Left lung (tissue), 10 donors: ENCODE data around the gene JARID2. TPM values are rescaled to one million over a fixed set of nuclear protein-coding genes. Genes with fewer than 3 reads are reported as not detected.

ENCODE experiments used
- ATAC-seq: fragments of 200-7000 bp; cut with Tn5 transposase; one replicate; pipeline ENCODE4 v1.9.1; 2020; ENCODE audit warnings: moderate library complexity
- DNase-seq, 4 donors: peaks; one replicate each; pipeline ENCODE4 v3.0.0-alpha.2; 2013 to 2020
- H3K27ac ChIP-seq, 2 donors: fragments of 200-600 bp; sonication (generic) in 1 of 2; one replicate each; pipeline versions ENCODE4 v1.5.0 to v1.8.0; 2020 to 2021
- H3K27me3 ChIP-seq, 2 donors: fragments of 200-600 bp; sonication (generic) in 1 of 2; one replicate each; pipeline versions ENCODE4 v1.5.0 to v1.8.0; 2020 to 2021
- H3K36me3 ChIP-seq, 2 donors: fragments of 200-600 bp; sonication (generic) in 1 of 2; one replicate each; pipeline versions ENCODE4 v1.5.0 to v1.8.0; 2020 to 2021
- H3K4me1 ChIP-seq, 2 donors: fragments of 200-600 bp; one replicate each; pipeline ENCODE4 v1.8.0; 2021
- H3K4me3 ChIP-seq, 2 donors: fragments of 200-600 bp; sonication (generic) in 1 of 2; one replicate each; pipeline versions ENCODE4 v1.5.0 to v1.8.0; 2020 to 2021; ENCODE audit warnings: mild to moderate bottlenecking in 1 of 2
- H3K9me3 ChIP-seq, 2 donors: fragments of 200-600 bp; sonication (generic) in 1 of 2; one replicate each; pipeline versions ENCODE4 v1.5.0 to v1.8.0; 2020 to 2021
- intact Hi-C, 2 donors: fragments of 100-400 bp; cut with DNase I; formaldehyde crosslinking; loops; one replicate each; pipeline versions ENCODE4 v1.11.2 to v1.14.2; 2022
- polyA plus RNA-seq, 6 donors: library from polyadenylated mRNA; unstranded; fragments of 120-200 nt; gene quantifications; one replicate each; pipeline ENCODE4 v1.2.1, GENCODE V29; 2013; ENCODE audit not compliant: insufficient read length in 6 of 6
- total RNA-seq, 2 donors: library from RNA; stranded (reverse); fragmentation: NEBNext Ultra II Directional; extraction: Animal tissue kit (Norgen Biotek cat#: 25700); gene quantifications; one replicate each; pipeline ENCODE4 v1.2.1, GENCODE V29; 2021
- TF ChIP-seq, protein P1 (sequence below), 2 donors: fragments of 200-600 bp; sonication (generic) in 1 of 2; IDR thresholded peaks; one replicate each; pipeline versions ENCODE4 v1.5.0 to v1.8.0; 2021; ENCODE audit warnings: antibody characterized with exemption in 2 of 2
- donor health status: DM: no; HTN: yes; CAD: no.
- donor health status: DM: no; HTN: no; CAD: no.

Gene JARID2
- total and polyA plus RNA-seq, 8 donors: 10.2 to 19.4 (median 17.8) TPM

DNA sequence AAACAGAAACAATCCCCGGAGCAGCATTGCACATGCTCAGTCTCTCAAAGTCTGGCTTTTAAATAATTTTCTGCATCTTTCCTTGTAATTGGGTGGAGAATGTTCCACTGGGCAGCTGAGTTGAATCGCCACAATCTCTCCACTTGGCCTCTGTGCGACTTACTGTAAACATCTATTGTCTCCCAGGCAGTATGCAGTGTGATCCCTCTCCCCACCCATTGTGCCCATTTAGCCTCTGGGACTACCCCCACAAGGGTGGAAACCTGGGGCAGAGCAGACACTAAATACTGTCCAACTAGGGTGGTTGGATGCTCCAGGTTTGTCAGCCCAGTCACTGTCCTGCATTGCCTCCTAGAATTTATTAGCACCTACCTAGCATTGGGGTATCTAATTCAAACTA is 96.2 kb downstream of the JARID2 start:
- Histone ChIP-seq H3K9me3 (no peaks in the 10 kb centered on the region), H3K27ac (no peak overlapping the region), H3K27me3 (no peaks in the 10 kb centered on the region), H3K4me1 (peaks cover 6 to 62% of the 10 kb centered on the region in 2 donors), H3K36me3 (no peaks in the 10 kb centered on the region), H3K4me3 (no peak overlapping the region)
- ATAC-seq (no peak), DNase-seq (no peak)
- TF ChIP-seq, protein P1, sequence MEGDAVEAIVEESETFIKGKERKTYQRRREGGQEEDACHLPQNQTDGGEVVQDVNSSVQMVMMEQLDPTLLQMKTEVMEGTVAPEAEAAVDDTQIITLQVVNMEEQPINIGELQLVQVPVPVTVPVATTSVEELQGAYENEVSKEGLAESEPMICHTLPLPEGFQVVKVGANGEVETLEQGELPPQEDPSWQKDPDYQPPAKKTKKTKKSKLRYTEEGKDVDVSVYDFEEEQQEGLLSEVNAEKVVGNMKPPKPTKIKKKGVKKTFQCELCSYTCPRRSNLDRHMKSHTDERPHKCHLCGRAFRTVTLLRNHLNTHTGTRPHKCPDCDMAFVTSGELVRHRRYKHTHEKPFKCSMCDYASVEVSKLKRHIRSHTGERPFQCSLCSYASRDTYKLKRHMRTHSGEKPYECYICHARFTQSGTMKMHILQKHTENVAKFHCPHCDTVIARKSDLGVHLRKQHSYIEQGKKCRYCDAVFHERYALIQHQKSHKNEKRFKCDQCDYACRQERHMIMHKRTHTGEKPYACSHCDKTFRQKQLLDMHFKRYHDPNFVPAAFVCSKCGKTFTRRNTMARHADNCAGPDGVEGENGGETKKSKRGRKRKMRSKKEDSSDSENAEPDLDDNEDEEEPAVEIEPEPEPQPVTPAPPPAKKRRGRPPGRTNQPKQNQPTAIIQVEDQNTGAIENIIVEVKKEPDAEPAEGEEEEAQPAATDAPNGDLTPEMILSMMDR (IDR thresholded peaks at IDR 0.05): no peak
- intact Hi-C loops: no loop called here

DNA sequence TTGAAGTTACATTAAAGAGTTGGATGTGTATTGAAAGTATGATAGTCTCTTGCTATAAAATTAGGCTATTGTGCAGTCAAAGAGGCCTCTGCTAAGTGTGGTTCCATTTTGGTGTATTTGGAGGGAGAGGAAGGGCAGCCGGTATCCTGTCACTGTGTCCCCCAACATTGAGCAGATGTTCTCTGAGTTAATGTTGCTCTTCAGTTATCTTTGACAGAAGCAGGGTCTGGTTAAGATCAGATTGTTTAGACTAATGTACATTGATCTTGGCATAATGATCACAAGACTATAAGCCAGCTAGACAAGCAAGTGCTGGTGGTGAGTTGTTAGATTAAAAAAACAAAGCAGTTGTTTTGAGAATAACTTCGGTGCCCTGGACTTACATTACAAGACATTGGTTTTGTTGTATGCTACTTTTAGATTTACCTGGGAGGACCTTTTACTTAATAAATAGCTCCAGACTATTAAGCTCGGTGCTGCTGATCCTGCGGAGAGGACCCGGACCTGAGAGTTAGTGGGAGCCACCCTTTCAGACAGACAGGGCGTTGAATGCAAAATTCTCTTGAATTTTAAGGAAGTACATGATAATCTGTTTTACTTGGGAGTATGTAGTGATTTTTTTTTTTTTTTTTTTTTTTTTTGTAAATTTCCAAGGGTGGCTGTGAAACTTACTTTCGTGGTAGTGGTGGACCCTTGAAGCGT is 97.8 kb downstream of the JARID2 start:
- Histone ChIP-seq H3K36me3 (no peaks in the 10 kb centered on the region), H3K27ac (no peak overlapping the region), H3K4me1 (peaks cover 6 to 46% of the 10 kb centered on the region in 2 donors), H3K9me3 (no peaks in the 10 kb centered on the region), H3K4me3 (no peak overlapping the region), H3K27me3 (no peaks in the 10 kb centered on the region)
- ATAC-seq: no peak
- TF ChIP-seq, protein P1 (IDR thresholded peaks at IDR 0.05): no peak
- DNase-seq: no peak
- intact Hi-C loops: no loop called here

DNA sequence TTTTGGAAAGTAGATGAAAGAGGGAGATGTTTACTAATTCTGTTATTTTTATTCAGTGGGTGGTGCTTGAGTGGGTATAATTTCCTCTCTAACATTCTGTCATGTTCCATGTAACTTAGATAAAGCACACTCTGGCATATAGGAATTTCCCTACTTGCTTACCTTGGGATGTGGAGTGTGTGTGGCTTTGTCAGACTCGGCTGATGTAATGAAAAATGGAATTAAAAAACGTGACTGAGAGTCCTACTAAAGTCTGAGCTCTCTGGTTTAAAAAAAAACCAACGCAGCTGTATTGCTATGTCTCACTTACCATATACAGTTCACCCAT is 98.3 kb downstream of the JARID2 start:
- no peaks in the 10 kb centered on the region for H3K9me3 ChIP-seq
- no peaks in the 10 kb centered on the region for H3K27me3 ChIP-seq
- no peak overlapping the region for H3K4me3 ChIP-seq
- H3K4me1 ChIP-seq: peaks cover 6 to 41% of the 10 kb centered on the region in 2 donors
- no peaks in the 10 kb centered on the region for H3K36me3 ChIP-seq
- DNase-seq (no peak), ATAC-seq (no peak)
- TF ChIP-seq, protein P1 (IDR thresholded peaks at IDR 0.05): no peak
- intact Hi-C loops: no loop called here
- no peak overlapping the region for H3K27ac ChIP-seq

DNA sequence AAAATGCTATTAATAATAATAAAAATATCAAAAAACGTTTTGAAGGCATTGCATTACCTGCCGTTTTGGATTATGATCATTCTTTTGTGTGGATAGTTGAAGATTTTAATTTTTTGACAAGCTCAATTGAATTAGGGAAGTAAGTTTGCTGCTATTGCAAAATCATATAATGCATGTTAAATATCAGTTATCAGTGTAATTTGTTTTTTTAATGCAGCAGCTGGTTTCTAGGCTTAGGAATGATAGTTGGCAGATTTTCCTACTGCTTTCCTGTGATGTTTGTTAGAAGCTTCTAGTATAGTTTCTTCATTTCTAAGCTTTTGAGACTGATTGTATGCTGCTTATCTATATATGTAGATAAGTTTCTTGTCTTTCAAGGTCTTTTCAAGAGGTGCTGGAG is 99.0 kb downstream of the JARID2 start:
- intact Hi-C loops: no loop called here
- H3K36me3 ChIP-seq: no peaks in the 10 kb centered on the region
- no peaks in the 10 kb centered on the region for H3K9me3 ChIP-seq
- H3K4me3 ChIP-seq: no peak overlapping the region
- H3K27ac ChIP-seq: no peak overlapping the region
- DNase-seq (peak in 1 of 4 donors; percentile 58), ATAC-seq (no peak)
- TF ChIP-seq, protein P1 (IDR thresholded peaks at IDR 0.05): no peak
- no peaks in the 10 kb centered on the region for H3K27me3 ChIP-seq
- peaks cover 6 to 39% of the 10 kb centered on the region in 2 donors for H3K4me1 ChIP-seq

DNA sequence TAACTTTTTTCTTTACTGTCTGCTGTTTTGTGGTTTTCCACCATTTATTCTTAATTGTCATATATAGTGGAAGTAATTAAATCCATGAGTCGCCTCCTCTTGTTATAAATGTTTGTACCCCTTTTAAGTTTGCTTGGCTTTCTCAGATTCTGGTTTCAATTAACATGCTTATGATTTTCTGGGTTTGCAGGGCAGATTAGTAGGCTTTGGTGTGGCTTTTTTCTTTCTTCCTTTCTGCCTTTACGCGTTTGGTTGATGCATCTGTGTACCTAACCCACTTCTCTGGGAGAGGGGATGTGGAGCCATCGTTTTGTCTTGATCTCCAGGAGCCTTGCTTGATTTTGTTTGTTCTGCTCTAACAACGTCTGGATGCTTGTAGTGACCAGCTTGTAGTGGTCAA is 100.4 kb downstream of the JARID2 start:
- no peak overlapping the region for H3K4me3 ChIP-seq
- H3K4me1 ChIP-seq: peaks cover 6 to 34% of the 10 kb centered on the region in 2 donors
- no peak for ATAC-seq
- H3K36me3 ChIP-seq: no peaks in the 10 kb centered on the region
- intact Hi-C loops: no loop called here
- no peak overlapping the region for H3K27ac ChIP-seq
- no peaks in the 10 kb centered on the region for H3K9me3 ChIP-seq
- H3K27me3 ChIP-seq: no peaks in the 10 kb centered on the region
- TF ChIP-seq, protein P1 (IDR thresholded peaks at IDR 0.05): no peak
- DNase-seq: no peak
